Myometrial cell (primary cell): Measurements from ENCODE around the gene BCL2A1. TPM values are rescaled to one million over a fixed set of nuclear protein-coding genes. Genes with fewer than 3 reads are reported as not detected.

Experiments used
- total RNA-seq: library from RNA; depleted of rRNA; stranded (reverse); fragments of >200 nt; gene quantifications from 2 replicates; pipeline ENCODE4 v1.2.3, GENCODE V29; 2015

The BCL2A1 gene
- 0.71 and 0.86 TPM in 2 replicates for total RNA-seq

DNA sequence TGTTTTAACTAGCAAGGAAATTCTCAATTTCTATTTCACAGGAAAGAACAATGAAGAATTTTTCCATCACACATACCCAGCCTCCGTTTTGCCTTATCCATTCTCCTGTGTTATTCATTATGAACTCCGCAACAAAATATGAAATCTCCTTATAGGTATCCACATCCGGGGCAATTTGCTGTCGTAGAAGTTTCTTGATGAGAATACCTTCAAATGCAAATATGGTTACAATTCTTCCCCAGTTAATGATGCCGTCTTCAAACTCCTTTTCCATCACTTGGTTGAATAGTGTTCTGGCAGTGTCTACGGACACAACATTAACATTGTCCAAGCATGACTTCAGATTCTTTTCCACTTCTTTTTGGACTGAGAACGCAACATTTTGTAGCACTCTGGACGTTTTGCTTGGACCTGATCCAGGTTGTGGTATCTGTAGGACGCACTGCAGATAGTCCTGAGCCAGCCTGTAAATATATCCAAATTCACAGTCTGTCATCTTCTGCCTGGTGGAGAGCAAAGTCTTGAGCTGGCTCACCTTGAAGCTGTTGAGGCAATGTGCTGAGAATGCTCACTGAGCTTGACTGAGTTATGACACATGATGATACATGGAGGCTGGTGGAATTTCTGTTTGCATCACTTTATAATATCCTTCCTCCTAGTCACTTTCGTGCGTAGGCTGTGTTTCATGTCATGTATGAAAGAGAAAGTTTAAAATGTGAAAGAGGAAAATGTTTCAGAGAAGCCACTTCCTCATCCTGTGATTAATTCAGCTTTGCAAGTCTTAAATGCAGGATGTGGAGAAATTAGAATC is at the start of gene BCL2A1:
Gene BCL2A1 (minus strand): TSS at position 573 of the 811 bp plus-strand sequence. CDS start 77 bp downstream, at position 496.

Other genes starting within 250 kb of the BCL2A1 start
- 11.2 and 34.0 TPM in 2 replicates for gene MTHFS, start 74.2 kb downstream of the BCL2A1 start, total RNA-seq
- gene ZFAND6, start 88.5 kb upstream of the BCL2A1 start, total RNA-seq, result 96.6 and 129 TPM in 2 replicates
- 141 and 143 TPM in 2 replicates for gene FAH, start 181.8 kb upstream of the BCL2A1 start, total RNA-seq